CD1c-positive myeloid dendritic cell (primary cell): ENCODE data around the gene CDR2L.
A peak's percentile ranks its signal among the peaks of the same experiment; 100 is the strongest.
"Not testable (repeated sequence)": the region's sequence is repeated elsewhere in the genome, so short reads cannot be mapped to it uniquely, and the experiment has no call there.

Experiments
- DNase-seq: peaks from one replicate; pipeline ENCODE4 v3.0.0-alpha.2; 2016; ENCODE audit errors: extremely low spot score

The CDR2L gene

DNA sequence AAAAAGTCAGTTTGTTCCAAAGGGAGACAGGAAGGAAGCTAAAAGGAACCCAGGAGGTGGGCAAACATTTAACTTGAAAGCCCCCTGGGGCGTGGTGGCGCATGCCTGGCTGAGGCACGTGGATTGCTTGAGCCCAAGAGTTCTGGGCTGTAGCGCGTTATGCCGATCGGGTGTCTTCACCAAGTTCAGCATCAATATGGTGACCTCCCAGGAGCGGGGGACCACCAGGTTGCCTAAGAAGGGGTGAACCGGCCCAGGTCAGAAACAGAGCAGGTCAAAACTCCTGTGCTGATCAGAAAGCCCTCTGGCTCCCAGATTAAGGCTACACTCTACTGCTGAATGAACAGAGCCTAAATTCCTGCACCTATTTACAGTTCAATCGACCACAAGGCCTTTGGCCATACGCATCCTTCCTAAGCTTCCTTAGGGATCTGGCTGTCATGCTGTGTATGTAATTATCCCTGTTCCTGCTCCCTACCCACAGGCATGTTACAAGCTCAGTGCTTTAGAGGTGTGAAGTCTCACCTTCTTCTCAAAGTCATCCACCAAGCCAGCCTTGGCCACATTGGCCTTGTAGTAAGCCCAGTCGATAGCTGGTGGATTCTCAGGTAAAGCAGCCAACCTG lies 54.3 kb downstream of the CDR2L start:
- no peak for DNase-seq

- not testable (repeated sequence) for DNase-seq
These were observed 56.4 kb downstream of the CDR2L start for GRCh38 chr17:75043789-75044188.

- no peak for DNase-seq
These were observed 57.3 kb downstream of the CDR2L start for GRCh38 chr17:75044716-75045115.

DNA sequence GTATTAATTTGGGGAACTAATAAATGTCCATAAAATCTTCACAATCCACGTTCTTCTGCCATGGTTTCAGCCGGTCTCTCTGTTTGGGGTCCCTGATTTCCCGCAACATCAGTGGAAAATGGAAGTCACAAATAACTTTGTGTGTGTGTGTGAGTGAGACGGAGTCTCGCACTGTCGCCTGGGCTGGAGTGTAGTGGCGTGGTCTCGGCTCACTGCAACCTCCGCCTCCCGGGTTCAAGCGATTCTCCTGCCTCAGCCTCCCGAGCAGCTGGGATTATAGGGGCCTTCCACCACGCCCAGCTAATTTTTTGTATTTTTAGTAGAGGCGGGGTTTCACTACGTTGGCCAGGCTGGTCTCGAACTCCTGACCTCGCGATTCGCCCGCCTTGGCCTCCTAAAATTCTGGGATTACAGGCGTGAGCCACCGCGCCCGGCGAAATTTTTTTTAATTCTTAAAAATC lies 58.5 kb downstream of the CDR2L start:
- DNase-seq: not testable (repeated sequence)

DNA sequence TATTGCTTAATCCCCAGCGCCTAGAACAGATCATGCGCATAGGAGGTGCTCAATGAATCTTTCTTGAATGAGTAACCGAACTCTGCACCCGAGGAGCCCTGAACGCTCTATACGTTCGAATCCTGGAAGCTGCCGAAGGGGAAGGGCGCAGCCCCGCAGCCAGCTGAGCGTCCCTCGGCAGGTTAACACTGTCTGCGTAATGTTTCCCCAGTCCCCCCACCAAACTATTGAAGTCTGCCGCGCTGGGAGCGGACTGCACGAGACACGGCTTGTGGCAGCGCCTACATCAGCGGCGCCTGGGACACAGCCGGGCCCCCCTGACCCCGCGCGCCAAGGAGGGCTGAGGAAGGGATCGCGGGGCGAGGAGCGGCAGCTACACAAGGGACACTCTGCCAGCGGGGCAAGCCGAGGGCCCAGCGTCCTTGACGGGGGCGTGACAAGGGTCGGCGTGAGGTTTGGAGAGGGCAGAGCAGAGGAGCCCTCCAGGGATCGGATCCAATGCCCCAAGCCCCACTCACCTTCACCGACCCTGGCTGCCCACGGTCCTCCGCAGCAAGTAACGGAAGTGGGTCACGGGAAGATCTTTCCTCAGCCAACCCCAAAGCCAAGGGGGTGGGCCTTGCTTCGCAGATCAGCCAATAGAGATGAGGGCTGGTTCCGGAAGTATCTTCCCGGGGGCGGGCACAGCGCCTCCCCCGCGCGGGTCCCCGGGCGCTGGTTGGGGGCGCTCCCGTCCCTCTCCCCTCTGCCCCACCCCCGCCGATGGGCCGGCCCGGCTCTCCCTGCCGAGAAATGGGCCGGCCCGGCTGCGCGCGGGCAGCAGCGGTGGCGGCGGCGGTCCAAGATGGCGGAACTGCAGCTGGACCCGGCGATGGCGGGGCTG lies 59.2 kb downstream of the CDR2L start, which contains the start of the genes ATP5PD and KCTD2:
Gene ATP5PD, minus strand, starts transcription at position 563 of the 883 bp plus-strand sequence. CDS start 4,319 bp downstream, outside the sequence.
Gene KCTD2, plus strand, starts transcription at position 819 of the 883 bp plus-strand sequence. Its CDS starts 26 bp downstream, at position 845.
- DNase-seq: peak; percentile 97

GRCh38 chr17:75047398-75048098 lies 60.1 kb downstream of the CDR2L start:
- peak; percentile 20 for DNase-seq

GRCh38 chr17:75048249-75048878 lies 60.9 kb downstream of the CDR2L start:
- peak; percentile 26 for DNase-seq

DNA sequence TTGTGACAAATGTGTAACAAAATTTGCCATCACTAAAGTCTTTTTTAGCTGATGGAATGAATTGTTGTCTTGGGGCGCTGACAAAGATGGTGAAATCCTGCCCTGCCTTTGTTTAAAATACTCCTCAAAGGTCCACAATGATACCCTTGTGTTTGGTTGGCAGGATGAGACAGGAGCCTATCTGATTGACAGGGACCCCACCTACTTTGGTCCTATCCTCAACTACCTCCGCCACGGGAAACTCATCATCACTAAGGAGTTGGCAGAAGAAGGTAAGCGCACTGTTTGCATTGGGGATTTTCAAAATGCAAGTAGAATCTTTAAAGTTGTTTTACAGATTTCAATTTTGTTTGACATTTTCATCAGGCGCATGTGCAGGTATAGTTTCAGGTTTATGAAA lies 61.6 kb downstream of the CDR2L start:
- DNase-seq: no peak

- no peak for DNase-seq
These were observed 62.3 kb downstream of the CDR2L start for GRCh38 chr17:75049706-75050105.

- DNase-seq: no peak
These were observed 64.5 kb downstream of the CDR2L start for GRCh38 chr17:75051941-75052340.
